Calu3 (cell line): Measurements from ENCODE around the gene OLFM4. TPM values are rescaled to one million over a fixed set of nuclear protein-coding genes. Genes with fewer than 3 reads are reported as not detected.

ENCODE experiments used
- BruUV-seq: library from RNA; stranded (reverse); fragments of 400-500 nt; replicated peaks from 2 replicates; lab custom pipeline; 2021; lab: Mats Ljungman, UMichigan
- CTCF ChIA-PET: fragments of 300-600 bp; sonication (Branson Sonifier 250); formaldehyde crosslinking; loops from one replicate; lab custom pipeline; 2022; ENCODE audit warnings: antibody characterized with exemption; lab: Charles Lee
- DNase-seq: peaks from one replicate; pipeline ENCODE4 v3.0.0; 2022
- H3K27ac Mint-ChIP-seq: one replicate; pipeline ENCODE4 v1.8.0; 2022; ENCODE audit warnings: mixed read lengths; ENCODE audit not compliant: unreplicated experiment
- H3K27me3 Mint-ChIP-seq: one replicate; pipeline ENCODE4 v1.8.0; 2022; ENCODE audit warnings: mixed read lengths; ENCODE audit not compliant: unreplicated experiment
- H3K36me3 Mint-ChIP-seq: one replicate; pipeline ENCODE4 v1.8.0; 2022; ENCODE audit warnings: mild to moderate bottlenecking, moderate library complexity, mixed read lengths; ENCODE audit not compliant: insufficient read depth, unreplicated experiment
- H3K4me1 Mint-ChIP-seq: one replicate; pipeline ENCODE4 v1.8.0; 2022; ENCODE audit warnings: mild to moderate bottlenecking, low read depth, mixed read lengths; ENCODE audit not compliant: unreplicated experiment
- H3K4me3 Mint-ChIP-seq: one replicate; pipeline ENCODE4 v1.8.0; 2022; ENCODE audit warnings: mild to moderate bottlenecking, low read depth, moderate library complexity, mixed read lengths; ENCODE audit not compliant: unreplicated experiment
- H3K9me3 Mint-ChIP-seq: one replicate; pipeline ENCODE4 v1.8.0; 2022; ENCODE audit warnings: low read depth, mixed read lengths; ENCODE audit not compliant: unreplicated experiment
- CTCF ChIP-seq: fragments of 200-600 bp; IDR thresholded peaks from one replicate; pipeline ENCODE4 v1.8.0; 2022; ENCODE audit warnings: antibody characterized with exemption; ENCODE audit not compliant: unreplicated experiment
- intact Hi-C: fragments of 100-400 bp; cut with micrococcal nuclease; formaldehyde crosslinking; loops from one replicate; pipeline ENCODE4 v1.10.0; 2022; ENCODE audit not compliant: unreplicated experiment
- total RNA-seq: library from RNA; stranded (reverse); gene quantifications from 2 replicates; pipeline ENCODE4 v1.2.3, GENCODE V29; 2022

The OLFM4 gene
- total RNA-seq, 1 experiment from 2014 or later = 33.5 TPM

- Mint-ChIP-seq H3K9me3 (no peaks in the 10 kb centered on the region), H3K36me3 (no peaks in the 10 kb centered on the region), H3K27ac (no peak overlapping the region), H3K4me3 (no peak overlapping the region), H3K27me3 (no peaks in the 10 kb centered on the region), H3K4me1 (peaks cover 8% of the 10 kb centered on the region)
- BruUV-seq = no TSS peak
- intact Hi-C loops = no loop called here
- DNase-seq = no peak
- CTCF ChIA-PET = no interaction called here
- no peak for TF ChIP-seq CTCF
These were observed 13.8 kb upstream of the OLFM4 start for GRCh38 chr13:53014495-53015443.

GRCh38 chr13:53015971-53016370 lies 12.6 kb upstream of the OLFM4 start:
- CTCF ChIA-PET = no interaction called here
- DNase-seq = no peak
- no peak for TF ChIP-seq CTCF
- H3K27me3 Mint-ChIP-seq = no peaks in the 10 kb centered on the region
- no peak overlapping the region for H3K27ac Mint-ChIP-seq
- no peaks in the 10 kb centered on the region for H3K36me3 Mint-ChIP-seq
- H3K4me3 Mint-ChIP-seq = no peak overlapping the region
- no peaks in the 10 kb centered on the region for H3K4me1 Mint-ChIP-seq
- intact Hi-C loops = no loop called here
- no TSS peak for BruUV-seq
- H3K9me3 Mint-ChIP-seq = no peaks in the 10 kb centered on the region

GRCh38 chr13:53017433-53017970 lies 11.1 kb upstream of the OLFM4 start:
- BruUV-seq = no TSS peak
- intact Hi-C loops = no loop called here
- no peak for DNase-seq

More at GRCh38 chr13:53017433-53017970, 11.1 kb upstream of the OLFM4 start:
- no peak for TF ChIP-seq CTCF
- Mint-ChIP-seq H3K36me3 (no peaks in the 10 kb centered on the region), H3K4me1 (no peaks in the 10 kb centered on the region), H3K9me3 (no peaks in the 10 kb centered on the region), H3K4me3 (no peak overlapping the region), H3K27ac (no peak overlapping the region), H3K27me3 (no peaks in the 10 kb centered on the region)
- CTCF ChIA-PET = no interaction called here
